Measurements from ENCODE around the gene EN2.

DNA sequence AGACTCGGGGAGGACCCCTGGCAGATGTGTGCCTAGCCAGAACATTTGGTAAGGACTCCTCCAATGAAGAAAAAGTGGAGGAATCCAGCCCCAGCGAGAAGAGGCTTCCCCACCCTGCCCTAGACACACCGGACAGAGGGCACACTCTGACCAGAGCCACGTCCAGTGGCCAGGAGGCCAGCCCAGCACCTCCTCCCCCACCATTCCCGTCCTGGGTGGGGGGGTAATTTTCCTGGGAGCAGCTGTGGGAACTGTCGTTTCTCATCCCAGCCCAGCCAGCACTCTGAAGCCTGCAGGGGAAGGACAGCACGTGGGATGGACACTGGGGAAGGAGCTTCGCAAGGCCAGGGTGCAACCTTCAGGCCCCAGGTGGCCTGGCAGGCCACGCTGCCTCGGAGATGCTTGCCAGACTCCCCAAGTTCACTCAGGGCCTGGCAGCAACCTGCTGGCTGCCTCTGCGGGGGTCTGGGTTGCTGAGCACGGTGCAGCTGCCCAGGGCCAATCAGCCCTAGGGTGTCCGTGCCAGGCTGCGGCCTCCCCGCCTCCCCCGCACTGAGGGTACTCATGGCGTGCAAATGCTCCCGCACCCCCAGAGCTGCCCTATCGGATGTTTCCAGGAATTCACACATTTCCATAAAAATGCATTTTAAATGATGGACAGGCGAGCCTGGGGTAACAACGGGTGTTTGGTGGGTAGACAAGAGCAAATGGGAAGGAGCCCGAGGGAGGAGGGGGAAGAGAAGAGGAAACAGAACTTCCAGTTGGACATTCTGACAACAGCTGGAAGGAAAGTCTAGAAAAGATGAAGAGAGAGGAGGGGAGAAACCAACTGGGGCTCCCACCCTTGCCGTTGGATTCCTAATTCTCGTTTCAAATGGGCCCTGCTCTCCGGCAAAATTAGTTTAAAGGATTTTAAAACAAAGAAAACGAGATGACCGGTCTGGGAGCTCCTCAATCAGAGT is 1.9 kb upstream of the EN2 start:
- TF ChIP-seq, protein P1, sequence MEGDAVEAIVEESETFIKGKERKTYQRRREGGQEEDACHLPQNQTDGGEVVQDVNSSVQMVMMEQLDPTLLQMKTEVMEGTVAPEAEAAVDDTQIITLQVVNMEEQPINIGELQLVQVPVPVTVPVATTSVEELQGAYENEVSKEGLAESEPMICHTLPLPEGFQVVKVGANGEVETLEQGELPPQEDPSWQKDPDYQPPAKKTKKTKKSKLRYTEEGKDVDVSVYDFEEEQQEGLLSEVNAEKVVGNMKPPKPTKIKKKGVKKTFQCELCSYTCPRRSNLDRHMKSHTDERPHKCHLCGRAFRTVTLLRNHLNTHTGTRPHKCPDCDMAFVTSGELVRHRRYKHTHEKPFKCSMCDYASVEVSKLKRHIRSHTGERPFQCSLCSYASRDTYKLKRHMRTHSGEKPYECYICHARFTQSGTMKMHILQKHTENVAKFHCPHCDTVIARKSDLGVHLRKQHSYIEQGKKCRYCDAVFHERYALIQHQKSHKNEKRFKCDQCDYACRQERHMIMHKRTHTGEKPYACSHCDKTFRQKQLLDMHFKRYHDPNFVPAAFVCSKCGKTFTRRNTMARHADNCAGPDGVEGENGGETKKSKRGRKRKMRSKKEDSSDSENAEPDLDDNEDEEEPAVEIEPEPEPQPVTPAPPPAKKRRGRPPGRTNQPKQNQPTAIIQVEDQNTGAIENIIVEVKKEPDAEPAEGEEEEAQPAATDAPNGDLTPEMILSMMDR (IDR thresholded peaks at IDR 0.05; ENCODE audit: low read depth, low read length): no peak
- TF ChIP-seq EZH2phosphoT487 (IDR thresholded peaks at IDR 0.05; ENCODE audit: low read depth): no peak
